ENCODE measurements around the gene CRB2.
A peak's percentile ranks its signal among the peaks of the same experiment; 100 is the strongest.

CRB2 gene

GRCh38 chr9:123350590-123351310, 5.2 kb upstream of the CRB2 start:
- H3K4me3 ChIP-seq (ENCODE audit: low read depth, low read length), result no peak overlapping the region
- in situ Hi-C loops (cut with HindIII; ENCODE audit: low sequenced_read_pairs), result loop anchor here (5.0 to 10.0 kb wide), 3 partner anchors 56 to 366 kb away; no protein-coding TSS in a partner anchor
- DNase-seq (ENCODE audit: low read depth), result no peak
- TF ChIP-seq, protein P1, sequence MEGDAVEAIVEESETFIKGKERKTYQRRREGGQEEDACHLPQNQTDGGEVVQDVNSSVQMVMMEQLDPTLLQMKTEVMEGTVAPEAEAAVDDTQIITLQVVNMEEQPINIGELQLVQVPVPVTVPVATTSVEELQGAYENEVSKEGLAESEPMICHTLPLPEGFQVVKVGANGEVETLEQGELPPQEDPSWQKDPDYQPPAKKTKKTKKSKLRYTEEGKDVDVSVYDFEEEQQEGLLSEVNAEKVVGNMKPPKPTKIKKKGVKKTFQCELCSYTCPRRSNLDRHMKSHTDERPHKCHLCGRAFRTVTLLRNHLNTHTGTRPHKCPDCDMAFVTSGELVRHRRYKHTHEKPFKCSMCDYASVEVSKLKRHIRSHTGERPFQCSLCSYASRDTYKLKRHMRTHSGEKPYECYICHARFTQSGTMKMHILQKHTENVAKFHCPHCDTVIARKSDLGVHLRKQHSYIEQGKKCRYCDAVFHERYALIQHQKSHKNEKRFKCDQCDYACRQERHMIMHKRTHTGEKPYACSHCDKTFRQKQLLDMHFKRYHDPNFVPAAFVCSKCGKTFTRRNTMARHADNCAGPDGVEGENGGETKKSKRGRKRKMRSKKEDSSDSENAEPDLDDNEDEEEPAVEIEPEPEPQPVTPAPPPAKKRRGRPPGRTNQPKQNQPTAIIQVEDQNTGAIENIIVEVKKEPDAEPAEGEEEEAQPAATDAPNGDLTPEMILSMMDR (IDR thresholded peaks at IDR 0.05; ENCODE audit: low read depth, low read length, missing control alignments), result no peak

DNA sequence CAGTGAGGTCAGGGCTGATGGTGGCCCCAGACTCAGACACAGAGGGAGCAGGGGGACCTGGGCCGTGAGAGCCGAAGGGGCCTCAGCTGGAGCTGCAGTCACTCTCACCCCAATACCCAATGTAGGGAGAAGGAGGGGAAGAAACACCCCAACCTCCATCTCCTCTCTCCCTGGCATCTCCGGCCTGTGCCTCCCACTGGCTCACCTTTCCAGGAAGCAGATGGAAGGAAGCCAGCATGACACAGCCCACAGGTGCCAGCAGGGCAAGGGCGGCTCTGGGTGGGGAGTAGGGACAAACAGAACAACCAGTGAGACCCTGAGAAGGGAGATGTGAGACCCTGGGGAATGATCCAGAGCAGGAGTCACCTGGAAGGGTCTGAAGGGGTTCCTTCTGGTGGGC, 3.0 kb upstream of the CRB2 start:
- H3K4me3 ChIP-seq (ENCODE audit: low read depth, low read length), result no peak overlapping the region
- TF ChIP-seq, protein P1 (IDR thresholded peaks at IDR 0.05; ENCODE audit: low read depth, low read length, missing control alignments), result no peak
- DNase-seq (ENCODE audit: low read depth), result no peak
- in situ Hi-C loops (cut with HindIII; ENCODE audit: low sequenced_read_pairs), result loop anchor here (5.0 to 10.0 kb wide), 3 partner anchors 58 to 368 kb away; no protein-coding TSS in a partner anchor

DNA sequence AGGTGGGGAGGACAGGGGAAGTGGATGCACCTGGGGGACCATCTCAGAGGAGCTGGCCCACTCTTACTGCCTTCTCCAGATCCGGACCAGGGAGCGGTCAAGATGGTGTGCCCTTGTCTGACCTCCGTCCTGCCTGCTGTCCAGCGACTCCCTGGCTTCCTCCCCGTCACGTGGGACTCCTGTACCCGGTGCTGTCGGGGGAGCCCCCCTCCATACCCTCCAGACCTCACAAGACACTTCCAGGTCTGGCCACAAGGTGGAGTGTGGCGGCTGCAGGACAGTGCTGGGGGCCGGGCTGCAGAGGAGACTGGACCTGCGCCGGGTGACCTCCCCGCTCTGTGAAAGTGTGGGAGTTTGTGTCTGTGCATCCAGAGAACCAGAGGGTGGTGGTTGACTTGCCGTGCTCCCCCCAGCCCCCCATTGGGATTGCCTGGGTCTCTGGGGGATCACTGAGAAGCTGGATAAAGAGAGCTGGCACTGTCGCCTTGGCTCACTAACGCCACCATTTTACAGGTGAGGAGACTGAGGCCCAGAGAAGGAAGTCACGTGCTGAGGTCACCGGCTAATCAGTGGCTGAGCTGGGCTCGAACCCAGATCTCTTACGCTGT, 1.9 kb upstream of the CRB2 start:
- TF ChIP-seq, protein P1 (IDR thresholded peaks at IDR 0.05; ENCODE audit: low read depth, low read length, missing control alignments), result peak; percentile 90
- in situ Hi-C loops (cut with HindIII; ENCODE audit: low sequenced_read_pairs), result loop anchor here (5.0 to 10.0 kb wide), 3 partner anchors 59 to 369 kb away; no protein-coding TSS in a partner anchor
- H3K4me3 ChIP-seq (ENCODE audit: low read depth, low read length), result no peak overlapping the region

GRCh38 chr9:123354806-123355508, 1.0 kb upstream of the CRB2 start:
- no peak overlapping the region for H3K4me3 ChIP-seq (ENCODE audit: low read depth, low read length)
- in situ Hi-C loops (cut with HindIII; ENCODE audit: low sequenced_read_pairs), result loop anchor here (5.0 to 10.0 kb wide), 3 partner anchors 60 to 370 kb away; no protein-coding TSS in a partner anchor
- TF ChIP-seq, protein P1 (IDR thresholded peaks at IDR 0.05; ENCODE audit: low read depth, low read length, missing control alignments), result no peak
- no peak for DNase-seq (ENCODE audit: low read depth)

More for the DNA sequence above, 1.9 kb upstream of the CRB2 start:
- no peak for DNase-seq (ENCODE audit: low read depth)

DNA sequence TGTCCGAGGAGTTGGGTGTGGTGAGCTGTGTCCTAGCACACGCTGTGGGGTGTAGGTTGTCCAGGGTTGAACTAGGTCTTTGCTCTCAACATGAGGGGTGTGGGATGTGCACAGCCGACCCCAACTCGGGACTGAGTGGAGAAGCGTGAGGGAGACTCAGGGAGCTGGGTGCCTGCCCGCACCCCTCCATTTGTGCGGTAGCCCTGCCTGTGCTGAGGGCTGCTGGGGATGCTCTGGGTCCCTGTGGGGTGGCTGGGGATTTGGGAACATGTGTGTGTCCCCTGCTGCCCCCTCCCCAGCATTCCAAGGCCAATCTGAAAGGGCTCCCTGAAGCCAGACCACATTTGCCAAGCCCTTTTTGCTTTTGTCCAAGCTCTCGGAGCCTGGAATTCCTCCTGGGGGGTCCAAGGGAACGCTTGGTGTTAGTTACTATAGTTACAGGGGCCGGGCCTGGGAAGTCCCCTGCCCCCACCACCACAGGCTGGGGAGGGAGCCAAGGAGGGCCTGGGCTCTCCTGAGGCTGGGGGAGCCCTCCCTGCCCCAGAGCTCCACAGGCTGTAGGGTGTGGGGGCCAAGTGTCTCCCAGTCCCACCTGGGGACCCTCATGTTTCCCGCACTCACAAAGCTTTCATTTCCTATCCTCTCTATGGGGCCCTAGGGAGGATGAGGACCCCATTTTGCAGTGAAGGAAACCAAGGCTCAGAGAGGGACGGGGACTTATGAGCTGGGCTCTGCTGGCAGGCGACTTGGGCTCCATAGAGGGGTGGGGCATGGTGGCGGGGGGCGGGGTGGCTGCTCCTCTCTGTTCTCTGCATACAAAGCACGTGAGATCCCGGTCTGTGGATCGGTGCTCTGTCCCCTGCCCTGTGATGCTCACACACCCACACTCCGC, 1.1 kb downstream of the CRB2 start:
- in situ Hi-C loops (cut with HindIII; ENCODE audit: low sequenced_read_pairs), result loop anchor here (10.0 kb wide), 2 partner anchors 62 to 372 kb away; no protein-coding TSS in a partner anchor
- no peak overlapping the region for H3K4me3 ChIP-seq (ENCODE audit: low read depth, low read length)
- no peak for DNase-seq (ENCODE audit: low read depth)
- TF ChIP-seq, protein P1 (IDR thresholded peaks at IDR 0.05; ENCODE audit: low read depth, low read length, missing control alignments), result no peak
